ENCODE results near the gene ARHGEF26.
"Not testable (repeated sequence)": the region's sequence is repeated elsewhere in the genome, so short reads cannot be mapped to it uniquely, and the experiment has no call there.

- TF ChIP-seq, protein P1, sequence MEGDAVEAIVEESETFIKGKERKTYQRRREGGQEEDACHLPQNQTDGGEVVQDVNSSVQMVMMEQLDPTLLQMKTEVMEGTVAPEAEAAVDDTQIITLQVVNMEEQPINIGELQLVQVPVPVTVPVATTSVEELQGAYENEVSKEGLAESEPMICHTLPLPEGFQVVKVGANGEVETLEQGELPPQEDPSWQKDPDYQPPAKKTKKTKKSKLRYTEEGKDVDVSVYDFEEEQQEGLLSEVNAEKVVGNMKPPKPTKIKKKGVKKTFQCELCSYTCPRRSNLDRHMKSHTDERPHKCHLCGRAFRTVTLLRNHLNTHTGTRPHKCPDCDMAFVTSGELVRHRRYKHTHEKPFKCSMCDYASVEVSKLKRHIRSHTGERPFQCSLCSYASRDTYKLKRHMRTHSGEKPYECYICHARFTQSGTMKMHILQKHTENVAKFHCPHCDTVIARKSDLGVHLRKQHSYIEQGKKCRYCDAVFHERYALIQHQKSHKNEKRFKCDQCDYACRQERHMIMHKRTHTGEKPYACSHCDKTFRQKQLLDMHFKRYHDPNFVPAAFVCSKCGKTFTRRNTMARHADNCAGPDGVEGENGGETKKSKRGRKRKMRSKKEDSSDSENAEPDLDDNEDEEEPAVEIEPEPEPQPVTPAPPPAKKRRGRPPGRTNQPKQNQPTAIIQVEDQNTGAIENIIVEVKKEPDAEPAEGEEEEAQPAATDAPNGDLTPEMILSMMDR (IDR thresholded peaks at IDR 0.05) = not testable (repeated sequence)
- not testable (repeated sequence) for TF ChIP-seq POLR2A (IDR thresholded peaks at IDR 0.05)
Measured at GRCh38 chr3:154087756-154088480, 33.3 kb upstream of the ARHGEF26 start.
